Ammon's horn (tissue), 1 donor: ENCODE measurements around the gene SAMD4A.

ENCODE experiments used
- DNase-seq: peaks from one replicate; pipeline ENCODE4 v3.0.0-alpha.2; 2016; ENCODE audit warnings: low spot score

The SAMD4A gene

DNA sequence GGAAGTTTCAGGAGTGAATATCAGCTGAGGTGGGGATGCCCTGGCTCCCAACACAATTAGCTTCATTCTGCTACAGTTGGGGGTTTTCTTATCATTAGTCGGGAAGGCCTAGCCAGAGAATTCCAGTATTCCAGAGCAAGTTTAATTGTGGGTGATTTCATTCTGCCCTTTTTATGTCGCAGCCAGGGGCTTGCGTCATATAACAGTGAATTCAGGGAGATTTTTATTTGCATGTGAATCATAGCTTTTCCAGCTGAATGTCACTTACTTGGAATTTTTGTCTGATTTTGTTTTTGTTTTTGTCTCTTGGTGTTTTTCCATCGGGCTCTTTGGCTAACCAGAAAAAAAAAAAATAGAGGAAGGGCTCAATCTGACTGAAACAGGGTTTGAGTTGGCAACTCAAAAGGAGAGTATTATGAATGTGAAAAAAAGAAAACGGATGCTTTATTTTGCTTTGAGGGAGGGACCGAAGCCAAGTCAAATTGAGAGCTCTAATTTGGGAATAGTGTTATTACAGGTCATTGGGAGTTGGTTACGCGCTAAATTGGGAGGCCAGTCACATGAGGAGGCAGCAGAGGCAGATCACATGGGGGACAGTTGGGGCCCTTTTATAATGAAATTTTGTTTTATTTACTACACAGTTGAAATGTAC lies 119.4 kb downstream of the SAMD4A start:
- DNase-seq: peak; percentile 69

DNA sequence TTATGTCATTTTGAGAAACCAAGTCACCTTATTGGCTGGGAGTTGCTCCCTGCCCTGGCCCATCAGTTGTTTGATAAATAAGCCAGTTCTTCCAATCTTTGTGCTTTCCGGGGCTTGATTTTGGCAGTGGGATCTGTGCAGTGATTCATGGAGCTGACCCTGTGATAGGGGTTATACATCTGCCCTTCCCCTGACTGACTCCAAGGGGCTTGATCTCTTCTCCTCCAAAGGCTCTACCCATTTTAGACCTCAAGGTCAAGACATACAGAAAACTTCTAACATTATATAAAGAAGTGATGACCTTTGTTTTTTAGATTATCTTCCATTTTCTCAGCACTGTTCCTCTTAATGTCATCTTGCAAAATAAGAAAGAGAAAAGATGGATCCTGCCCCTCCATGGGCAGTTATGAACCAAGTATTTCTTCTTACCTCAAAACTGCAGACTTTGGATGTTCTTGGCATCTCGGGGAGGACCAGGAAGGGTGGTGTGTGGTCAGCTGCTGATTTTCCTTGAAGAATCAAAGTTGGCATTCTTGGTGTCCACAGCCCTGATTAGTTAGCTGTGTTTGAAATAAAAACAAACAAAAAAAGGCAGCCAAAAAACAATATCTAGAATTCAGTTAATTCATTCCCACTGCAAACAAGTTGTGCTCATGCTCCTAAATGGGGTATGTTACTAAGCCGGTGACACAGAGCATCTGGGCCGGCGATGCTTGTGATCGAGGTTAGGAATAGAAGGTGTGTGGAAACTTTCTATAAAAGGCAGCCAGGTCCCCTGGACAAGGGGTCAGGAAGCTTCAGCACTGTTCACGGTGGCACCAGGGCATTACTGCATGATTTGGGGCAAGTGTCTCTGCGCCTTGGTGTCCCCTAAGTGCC lies 120.2 kb downstream of the SAMD4A start:
- no peak for DNase-seq

DNA sequence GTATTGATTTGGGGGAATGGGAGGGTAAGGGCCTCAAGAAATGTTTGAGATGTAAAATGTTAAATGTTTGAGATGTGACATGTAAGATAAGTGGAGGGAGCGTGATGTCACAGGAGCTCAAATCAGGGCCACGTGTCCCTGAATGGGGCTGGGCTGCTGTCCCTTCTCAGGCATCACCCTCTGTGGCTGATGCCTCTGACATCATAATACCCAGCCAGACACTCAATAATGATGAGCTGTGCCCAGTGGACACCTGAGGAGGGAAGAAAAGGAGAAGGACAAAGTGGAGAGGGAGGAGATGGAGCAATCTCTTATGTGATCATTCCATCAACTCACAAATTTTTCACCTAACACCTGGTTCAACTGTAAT lies 120.8 kb downstream of the SAMD4A start:
- no peak for DNase-seq

DNA sequence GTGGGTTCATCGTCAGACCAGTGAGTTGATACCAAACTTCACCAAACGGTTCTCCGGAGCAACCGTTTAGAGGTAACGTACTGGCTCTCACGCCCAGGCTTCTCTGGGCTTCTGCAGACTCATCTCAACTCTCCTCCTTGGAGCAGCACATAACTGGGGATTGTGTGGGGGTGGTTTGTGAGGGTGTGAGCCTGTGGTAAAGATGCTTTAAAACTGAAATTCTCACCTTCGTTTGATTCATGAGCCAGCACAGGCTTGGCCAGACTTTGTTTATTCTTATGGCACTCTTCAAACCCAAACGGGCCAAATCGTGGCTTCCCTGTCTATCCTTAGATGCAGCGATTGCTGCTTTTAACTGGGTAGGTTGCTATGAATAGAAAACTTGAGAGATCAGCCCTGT lies 121.3 kb downstream of the SAMD4A start:
- no peak for DNase-seq

GRCh38 chr14:54689928-54690327 lies 123.0 kb downstream of the SAMD4A start:
- DNase-seq: no peak

GRCh38 chr14:54690887-54691286 lies 124.0 kb downstream of the SAMD4A start:
- DNase-seq: no peak

DNA sequence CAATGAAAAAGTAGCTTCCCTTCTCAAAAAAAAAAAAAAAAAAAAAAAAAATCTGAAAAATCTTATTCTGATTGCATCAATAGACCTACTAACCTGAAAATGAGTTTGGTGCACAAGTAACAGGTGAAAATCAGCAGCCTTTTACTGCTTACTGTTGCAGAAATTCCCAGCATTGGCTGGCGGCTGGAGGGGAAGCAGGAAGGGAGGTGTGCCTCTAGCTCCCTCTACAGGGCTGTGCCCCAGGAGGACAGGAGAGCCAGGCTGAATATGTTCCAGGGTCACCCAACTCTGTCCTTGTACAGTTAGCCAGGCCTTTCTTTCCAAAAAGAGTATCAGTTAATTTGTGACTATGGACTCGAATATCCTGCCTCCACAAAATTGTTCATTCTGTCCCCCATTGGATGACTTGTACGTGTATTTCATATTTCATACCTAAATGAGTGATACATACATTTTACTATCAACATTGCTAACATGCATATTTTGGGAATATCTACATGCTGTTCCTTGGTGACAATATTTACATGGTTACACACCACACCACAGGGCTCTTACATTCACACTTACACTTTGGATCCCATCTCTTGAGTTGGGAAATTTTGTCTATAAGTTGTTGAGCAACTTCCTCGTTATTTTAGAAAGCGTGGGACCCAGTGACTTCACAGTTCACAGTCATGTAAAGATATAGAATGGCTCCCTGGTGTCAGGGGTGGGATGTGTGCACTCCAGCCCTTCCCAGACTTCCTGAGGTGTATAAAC lies 124.8 kb downstream of the SAMD4A start:
- DNase-seq: peak; percentile 88

- DNase-seq: no peak
Observed at GRCh38 chr14:54692284-54692772, 125.4 kb downstream of the SAMD4A start.

DNA sequence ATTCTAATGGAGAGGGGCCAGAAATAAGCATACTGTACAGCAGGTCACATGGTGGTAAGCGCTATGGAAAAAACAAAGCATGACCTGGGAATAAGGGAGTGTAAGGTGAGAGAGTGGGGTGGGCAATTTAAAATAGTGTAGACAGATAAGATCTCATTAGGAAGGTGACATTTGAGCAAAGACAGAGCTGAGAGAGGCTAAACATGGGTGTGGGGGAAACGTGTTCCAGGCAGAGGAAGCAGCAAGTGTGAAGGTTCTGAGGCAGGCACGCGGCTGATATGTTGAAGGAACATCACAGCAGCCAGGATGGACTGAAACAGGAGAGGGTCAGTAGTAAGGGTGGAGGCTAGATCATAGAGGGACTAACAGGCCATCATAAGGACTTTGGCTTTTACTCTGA lies 126.8 kb downstream of the SAMD4A start:
- no peak for DNase-seq

GRCh38 chr14:54695196-54695595 lies 128.3 kb downstream of the SAMD4A start:
- DNase-seq: no peak

GRCh38 chr14:54697001-54697400 lies 130.1 kb downstream of the SAMD4A start:
- DNase-seq: no peak

DNA sequence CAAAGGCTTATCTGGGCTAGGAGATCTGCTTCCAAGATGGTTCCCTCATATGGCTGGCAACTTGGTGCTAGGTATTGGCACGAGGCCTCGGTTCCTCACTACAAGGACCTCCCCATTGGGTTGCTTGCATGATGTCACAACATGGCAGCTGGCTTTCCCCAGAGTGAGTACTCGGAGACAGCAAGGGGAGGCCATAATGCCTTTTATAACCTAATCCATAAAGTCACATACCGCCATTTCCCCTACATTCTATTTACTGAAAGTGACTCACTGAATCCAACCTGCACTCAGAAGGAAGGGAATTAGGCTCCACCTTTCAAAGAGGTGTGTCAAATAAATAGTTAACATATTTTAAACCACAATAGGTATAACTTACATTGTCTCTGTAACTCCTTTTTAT lies 130.9 kb downstream of the SAMD4A start:
- DNase-seq: no peak

GRCh38 chr14:54698501-54698900 lies 131.6 kb downstream of the SAMD4A start:
- DNase-seq: no peak

DNA sequence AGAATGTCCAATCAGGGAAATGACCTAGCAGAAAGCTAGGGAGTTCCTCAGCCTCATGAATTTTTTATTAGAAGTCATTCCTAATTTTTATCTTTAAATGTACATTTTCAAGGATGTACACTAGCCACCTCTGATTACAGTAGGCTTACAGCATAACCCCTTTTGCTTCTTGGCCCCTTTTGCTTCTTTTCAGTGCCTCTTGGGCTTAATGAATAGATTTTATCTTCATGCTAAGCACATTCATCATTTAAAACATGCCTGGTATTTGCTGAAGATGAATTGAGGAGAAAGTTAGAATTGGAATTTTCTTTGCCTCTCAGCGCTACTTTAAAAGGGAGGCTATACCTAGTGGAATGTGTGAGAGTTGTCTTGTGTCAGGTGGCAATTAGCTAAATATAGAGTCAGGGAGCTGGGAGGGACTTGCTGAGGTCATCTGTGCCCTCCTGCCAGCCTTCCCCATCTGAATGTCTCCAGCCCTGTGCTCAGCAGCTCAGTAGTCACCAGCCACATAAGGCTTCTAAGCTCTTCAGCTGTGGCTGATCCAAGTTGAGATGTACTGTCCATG lies 132.1 kb downstream of the SAMD4A start:
- peak; percentile 38 for DNase-seq

DNA sequence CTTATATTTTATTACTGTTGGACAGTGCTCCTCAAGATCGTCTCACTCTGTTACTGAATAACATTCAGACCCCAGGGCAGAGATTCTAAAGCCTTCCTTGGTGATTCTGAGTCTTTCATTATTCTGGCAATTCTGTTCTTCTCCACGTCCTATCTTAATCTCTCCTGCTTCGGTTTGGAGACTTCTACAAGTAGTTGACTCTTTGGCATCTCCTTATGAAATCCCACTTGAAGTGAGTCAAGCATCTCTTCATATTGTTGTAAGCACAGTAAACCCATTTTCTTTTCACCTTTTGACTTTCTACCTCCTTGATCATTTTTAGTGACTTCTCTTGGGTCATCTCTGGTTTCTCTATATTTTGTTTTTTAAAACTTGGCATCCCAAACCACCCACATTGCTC lies 132.8 kb downstream of the SAMD4A start:
- DNase-seq: no peak

DNA sequence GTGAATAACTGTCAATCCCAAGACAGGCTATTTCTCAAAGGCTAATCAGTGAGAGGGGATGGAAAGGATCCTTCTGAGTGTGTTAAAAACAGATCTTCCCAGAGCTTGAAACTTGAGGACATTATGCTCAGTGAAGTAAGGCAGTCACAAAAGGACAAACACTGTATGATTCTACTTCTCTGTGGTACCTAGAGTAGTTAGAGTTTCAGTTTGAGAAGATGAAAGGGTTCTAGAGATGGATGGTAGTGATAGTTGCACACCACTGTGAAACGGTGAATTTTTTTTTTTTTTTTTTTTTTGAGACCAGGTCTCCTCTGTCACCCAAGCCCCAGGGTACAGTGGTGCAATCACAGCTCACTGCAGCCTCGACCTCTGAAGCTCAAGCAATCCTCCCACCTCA lies 133.8 kb downstream of the SAMD4A start:
- DNase-seq: no peak

DNA sequence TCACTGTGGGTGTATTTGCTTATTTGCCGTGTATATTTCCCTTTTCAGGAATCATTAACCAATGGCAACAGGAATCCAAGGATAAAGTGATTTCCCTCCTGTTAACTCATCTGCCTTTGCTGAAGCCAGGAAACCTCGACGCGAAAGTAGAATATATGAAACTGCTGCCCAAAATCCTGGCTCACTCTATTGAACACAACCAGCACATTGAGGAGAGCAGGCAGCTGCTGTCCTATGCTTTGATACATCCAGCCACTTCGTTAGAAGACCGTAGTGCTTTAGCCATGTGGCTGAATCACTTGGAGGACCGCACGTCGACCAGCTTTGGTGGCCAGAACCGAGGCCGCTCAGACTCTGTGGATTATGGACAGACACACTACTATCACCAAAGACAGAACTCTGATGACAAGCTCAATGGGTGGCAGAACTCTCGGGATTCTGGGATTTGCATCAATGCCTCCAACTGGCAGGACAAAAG lies 135.1 kb downstream of the SAMD4A start:
- DNase-seq: no peak

DNA sequence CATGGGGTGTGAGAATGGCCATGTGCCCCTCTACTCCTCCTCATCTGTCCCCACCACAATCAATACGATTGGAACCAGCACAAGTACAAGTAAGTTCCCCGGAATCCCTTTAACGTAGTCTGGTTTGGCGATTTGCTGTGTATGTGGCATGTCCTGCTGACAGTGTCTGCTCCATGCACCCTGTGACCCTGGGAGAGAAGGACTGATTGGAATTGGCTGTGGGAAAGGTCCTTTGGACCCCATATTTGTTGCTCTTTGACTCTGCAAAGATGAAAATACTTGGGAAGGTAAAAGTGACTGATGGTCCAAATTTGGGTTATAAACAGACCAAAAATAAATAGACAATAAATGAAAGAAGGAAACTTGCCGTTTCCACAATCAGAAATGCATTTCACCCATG lies 135.6 kb downstream of the SAMD4A start:
- DNase-seq: no peak

DNA sequence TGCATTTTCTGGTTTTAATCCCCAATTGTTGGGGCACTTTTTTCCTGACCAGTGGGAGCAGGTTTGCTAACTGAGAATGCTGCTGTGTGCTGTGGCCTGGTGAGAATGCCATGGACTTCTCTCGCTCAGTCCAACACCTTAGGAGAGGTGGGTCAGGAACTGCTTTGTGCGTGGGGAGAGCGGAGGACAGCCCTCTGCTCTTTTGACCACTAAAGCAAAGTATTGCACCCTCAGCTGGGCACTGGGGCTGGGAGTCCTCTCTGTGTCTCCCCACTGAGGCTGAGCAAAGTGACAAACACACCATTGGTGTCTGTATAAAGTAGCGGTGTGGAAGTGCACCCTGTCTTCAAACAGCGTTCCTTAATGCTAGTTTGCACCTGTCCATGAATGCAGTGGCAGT lies 136.2 kb downstream of the SAMD4A start:
- no peak for DNase-seq

DNA sequence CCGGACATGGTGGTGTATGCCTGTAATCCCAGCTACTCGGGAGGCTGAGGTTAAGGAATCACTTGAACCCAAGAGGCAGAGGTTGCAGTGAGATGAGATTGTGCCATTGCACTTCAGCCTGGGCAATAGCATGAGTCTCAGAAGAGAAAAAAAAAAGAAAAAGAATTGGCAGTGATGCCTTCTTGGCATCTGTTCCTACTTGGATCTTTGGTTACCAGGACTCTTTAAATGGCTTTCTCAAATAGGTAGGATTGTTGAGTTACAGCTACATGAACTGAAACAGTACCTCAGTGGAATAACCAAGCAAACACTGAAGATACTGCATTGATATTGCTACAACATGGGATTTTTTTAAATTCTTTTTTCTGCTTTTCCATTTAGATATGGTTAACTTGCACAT lies 136.8 kb downstream of the SAMD4A start:
- no peak for DNase-seq

GRCh38 chr14:54704768-54705167 lies 137.8 kb downstream of the SAMD4A start:
- no peak for DNase-seq

DNA sequence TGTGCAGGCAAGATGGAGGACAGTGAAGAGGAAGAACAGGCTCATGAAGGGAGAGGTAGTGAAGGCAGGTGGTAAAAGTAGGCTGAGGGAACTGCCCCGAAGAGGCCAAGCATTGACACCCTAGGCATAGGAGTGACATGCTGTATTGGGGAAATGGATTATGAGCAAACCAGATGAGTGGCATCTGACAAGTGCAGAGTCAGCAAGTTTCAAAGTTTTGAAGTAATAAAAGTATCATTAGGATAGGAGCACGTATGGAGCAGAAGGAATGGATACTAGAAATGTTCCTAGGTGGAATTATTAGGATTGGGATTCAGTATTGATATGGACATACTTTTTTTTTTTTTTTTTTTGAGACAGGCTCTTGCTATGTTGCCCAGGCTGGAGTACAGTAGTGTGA lies 139.8 kb downstream of the SAMD4A start:
- DNase-seq: no peak
